Measurements from ENCODE around the gene HINT1. TPM values are rescaled to one million over a fixed set of nuclear protein-coding genes. Genes with fewer than 3 reads are reported as not detected.

The HINT1 gene
- total and polyA plus RNA-seq, 9 of the 15 experiments (the other 6 are each of a cell fraction or from before 2014, with no cell fraction given): 296 to 1,027 (median 500) TPM

DNA sequence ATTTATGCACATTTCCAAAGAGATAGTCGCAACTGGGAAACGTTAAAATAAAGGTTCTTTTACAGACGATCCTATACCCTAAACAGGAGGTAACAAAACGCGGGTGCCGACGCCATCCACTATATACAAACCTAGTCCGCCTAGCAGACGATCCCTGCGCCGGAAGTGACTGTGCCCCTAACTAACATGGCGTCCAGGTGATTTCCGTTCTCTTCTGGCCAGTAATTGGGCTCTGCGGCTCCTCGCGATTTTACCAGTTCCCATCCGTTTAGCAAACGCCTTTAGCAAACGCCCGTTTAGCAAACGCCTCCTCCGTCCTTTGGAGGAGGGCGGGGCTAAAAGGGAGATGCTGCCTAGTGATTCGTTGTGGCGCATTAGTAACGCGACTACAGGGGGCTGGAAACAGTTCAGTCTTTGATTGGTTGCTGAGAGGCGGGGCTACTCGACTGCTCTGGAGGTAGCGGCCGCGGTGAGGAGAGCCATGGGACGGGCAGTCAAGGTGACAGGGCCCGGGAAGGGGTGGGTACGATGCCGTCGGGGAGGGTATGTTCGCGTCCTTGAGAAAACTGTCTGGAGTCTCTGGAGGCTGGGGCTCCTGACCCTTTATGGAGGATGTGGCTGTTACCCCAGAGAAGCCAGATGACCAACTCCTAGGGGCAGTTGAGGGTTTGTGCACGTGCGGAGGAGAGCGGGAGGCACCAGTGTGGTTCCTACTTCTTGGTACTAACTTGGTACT, 5.7 kb upstream of the HINT1 start, which contains the start of gene LYRM7 (continued):
- no peak for TF ChIP-seq TFAM (CRISPR knock-in tag; conservative IDR thresholded peaks at IDR 0.05)
- TF ChIP-seq ZNF75A (CRISPR knock-in tag; IDR thresholded peaks at IDR 0.05): no peak
- TF ChIP-seq, protein P1, sequence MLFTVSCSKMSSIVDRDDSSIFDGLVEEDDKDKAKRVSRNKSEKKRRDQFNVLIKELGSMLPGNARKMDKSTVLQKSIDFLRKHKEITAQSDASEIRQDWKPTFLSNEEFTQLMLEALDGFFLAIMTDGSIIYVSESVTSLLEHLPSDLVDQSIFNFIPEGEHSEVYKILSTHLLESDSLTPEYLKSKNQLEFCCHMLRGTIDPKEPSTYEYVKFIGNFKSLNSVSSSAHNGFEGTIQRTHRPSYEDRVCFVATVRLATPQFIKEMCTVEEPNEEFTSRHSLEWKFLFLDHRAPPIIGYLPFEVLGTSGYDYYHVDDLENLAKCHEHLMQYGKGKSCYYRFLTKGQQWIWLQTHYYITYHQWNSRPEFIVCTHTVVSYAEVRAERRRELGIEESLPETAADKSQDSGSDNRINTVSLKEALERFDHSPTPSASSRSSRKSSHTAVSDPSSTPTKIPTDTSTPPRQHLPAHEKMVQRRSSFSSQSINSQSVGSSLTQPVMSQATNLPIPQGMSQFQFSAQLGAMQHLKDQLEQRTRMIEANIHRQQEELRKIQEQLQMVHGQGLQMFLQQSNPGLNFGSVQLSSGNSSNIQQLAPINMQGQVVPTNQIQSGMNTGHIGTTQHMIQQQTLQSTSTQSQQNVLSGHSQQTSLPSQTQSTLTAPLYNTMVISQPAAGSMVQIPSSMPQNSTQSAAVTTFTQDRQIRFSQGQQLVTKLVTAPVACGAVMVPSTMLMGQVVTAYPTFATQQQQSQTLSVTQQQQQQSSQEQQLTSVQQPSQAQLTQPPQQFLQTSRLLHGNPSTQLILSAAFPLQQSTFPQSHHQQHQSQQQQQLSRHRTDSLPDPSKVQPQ (CRISPR knock-in tag; IDR thresholded peaks at IDR 0.05; ENCODE audit: borderline replicate concordance): no peak
- TF ChIP-seq NFYB (IDR thresholded peaks at IDR 0.05; ENCODE audit: extremely low read depth, insufficient read length): peak; percentile 70
- no peak; the same call in 1 of the 2 replicates for TF ChIP-seq MYC (IDR thresholded peaks at IDR 0.05; ENCODE audit: low read depth, low read length)
- TF ChIP-seq MYC (CRISPR knock-in tag; IDR thresholded peaks at IDR 0.05; ENCODE audit: borderline replicate concordance, low read depth): 0 out of 2 replicates have a peak, but pooled peaks have one; percentile 13
- TF ChIP-seq FOXK2 (conservative IDR thresholded peaks at IDR 0.05 in 1 of 2, IDR thresholded peaks at IDR 0.05 in 1 of 2; ENCODE audit: low read depth in 2 of 2): peak; percentile 44 to 76; a peak in 2 of 4 replicates
- TF ChIP-seq BRCA1 (IDR thresholded peaks at IDR 0.05): no peak
- no peak for TF ChIP-seq BRCA1 (CRISPR knock-in tag; IDR thresholded peaks at IDR 0.05)
- TF ChIP-seq, protein P2, sequence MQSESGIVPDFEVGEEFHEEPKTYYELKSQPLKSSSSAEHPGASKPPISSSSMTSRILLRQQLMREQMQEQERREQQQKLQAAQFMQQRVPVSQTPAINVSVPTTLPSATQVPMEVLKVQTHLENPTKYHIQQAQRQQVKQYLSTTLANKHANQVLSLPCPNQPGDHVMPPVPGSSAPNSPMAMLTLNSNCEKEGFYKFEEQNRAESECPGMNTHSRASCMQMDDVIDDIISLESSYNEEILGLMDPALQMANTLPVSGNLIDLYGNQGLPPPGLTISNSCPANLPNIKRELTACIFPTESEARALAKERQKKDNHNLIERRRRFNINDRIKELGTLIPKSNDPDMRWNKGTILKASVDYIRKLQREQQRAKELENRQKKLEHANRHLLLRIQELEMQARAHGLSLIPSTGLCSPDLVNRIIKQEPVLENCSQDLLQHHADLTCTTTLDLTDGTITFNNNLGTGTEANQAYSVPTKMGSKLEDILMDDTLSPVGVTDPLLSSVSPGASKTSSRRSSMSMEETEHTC (IDR thresholded peaks at IDR 0.05): no peak
- no peak for TF ChIP-seq GTF2F1 (IDR thresholded peaks at IDR 0.05; ENCODE audit: low read depth, low read length)
- TF ChIP-seq ETV1 (tag; conservative IDR thresholded peaks at IDR 0.05; ENCODE audit: low read depth): peak; percentile 60; the same call in 1 of the 2 replicates
- TF ChIP-seq ZBTB7A (IDR thresholded peaks at IDR 0.05; ENCODE audit: borderline replicate concordance, control insufficient read depth, low read depth, low read length): no peak
- no peak for TF ChIP-seq ILF3 (IDR thresholded peaks at IDR 0.05; ENCODE audit: borderline replicate concordance)
- TF ChIP-seq NONO (IDR thresholded peaks at IDR 0.05; ENCODE audit: low read depth in 2 of 2, low read length in 1 of 2): no peak
- no peak for TF ChIP-seq POLR3A (IDR thresholded peaks at IDR 0.05; ENCODE audit: borderline replicate concordance, extremely low read depth, insufficient read depth, insufficient read length)
- TF ChIP-seq ZNF347 (CRISPR knock-in tag; IDR thresholded peaks at IDR 0.05; ENCODE audit: low read depth): no peak
- TF ChIP-seq PRPF4 (IDR thresholded peaks at IDR 0.05; ENCODE audit: insufficient read depth, low read depth, low read length, poor library complexity, severe bottlenecking): no peak
- TF ChIP-seq, protein P3, sequence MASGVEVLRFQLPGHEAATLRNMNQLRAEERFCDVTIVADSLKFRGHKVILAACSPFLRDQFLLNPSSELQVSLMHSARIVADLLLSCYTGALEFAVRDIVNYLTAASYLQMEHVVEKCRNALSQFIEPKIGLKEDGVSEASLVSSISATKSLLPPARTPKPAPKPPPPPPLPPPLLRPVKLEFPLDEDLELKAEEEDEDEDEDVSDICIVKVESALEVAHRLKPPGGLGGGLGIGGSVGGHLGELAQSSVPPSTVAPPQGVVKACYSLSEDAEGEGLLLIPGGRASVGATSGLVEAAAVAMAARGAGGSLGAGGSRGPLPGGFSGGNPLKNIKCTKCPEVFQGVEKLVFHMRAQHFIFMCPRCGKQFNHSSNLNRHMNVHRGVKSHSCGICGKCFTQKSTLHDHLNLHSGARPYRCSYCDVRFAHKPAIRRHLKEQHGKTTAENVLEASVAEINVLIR (CRISPR knock-in tag; IDR thresholded peaks at IDR 0.05): peak; percentile 78
- TF ChIP-seq, protein P4, sequence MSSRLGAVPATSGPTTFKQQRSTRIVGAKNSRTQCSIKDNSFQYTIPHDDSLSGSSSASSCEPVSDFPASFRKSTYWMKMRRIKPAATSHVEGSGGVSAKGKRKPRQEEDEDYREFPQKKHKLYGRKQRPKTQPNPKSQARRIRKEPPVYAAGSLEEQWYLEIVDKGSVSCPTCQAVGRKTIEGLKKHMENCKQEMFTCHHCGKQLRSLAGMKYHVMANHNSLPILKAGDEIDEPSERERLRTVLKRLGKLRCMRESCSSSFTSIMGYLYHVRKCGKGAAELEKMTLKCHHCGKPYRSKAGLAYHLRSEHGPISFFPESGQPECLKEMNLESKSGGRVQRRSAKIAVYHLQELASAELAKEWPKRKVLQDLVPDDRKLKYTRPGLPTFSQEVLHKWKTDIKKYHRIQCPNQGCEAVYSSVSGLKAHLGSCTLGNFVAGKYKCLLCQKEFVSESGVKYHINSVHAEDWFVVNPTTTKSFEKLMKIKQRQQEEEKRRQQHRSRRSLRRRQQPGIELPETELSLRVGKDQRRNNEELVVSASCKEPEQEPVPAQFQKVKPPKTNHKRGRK (tag; IDR thresholded peaks at IDR 0.05): no peak
- TF ChIP-seq ZNF507 (tag; conservative IDR thresholded peaks at IDR 0.05): no peak

All from K562 (cell line).